Kidney capillary endothelial cell (primary cell): ENCODE data around the gene EPHX1.
"Not testable (repeated sequence)": the region's sequence is repeated elsewhere in the genome, so short reads cannot be mapped to it uniquely, and the experiment has no call there.

Source experiments
- DNase-seq: peaks from one replicate; pipeline ENCODE4 v3.0.0-alpha.2; 2018; ENCODE audit warnings: low spot score

EPHX1 gene

GRCh38 chr1:225809842-225810578, at the start of gene EPHX1:
TSS of gene EPHX1 (plus strand) at chr1:225810124. CDS start at chr1:225828730, 18,606 bp downstream.
- DNase-seq: peak; percentile 83

DNA sequence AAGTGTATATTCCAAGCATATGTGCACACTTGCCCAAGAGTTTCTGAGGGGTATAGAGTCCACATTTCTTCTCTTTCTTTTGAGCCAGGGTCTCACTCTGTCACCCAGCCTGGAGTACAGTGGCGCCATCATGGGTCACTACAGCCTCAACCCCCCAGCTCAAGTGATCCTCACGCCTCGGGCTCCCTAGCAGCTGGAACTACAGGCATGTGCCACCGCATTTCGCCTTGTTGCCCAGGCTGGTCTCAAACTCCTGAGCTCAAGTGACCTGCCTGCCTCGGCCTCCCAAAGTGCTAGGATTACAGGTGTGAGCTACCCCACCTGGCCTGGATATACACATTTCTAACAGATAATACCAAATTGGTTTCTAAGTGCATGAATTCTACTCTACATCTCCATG, 49.4 kb upstream of the EPHX1 start:
- no peak for DNase-seq

GRCh38 chr1:225761395-225761794, 48.5 kb upstream of the EPHX1 start:
- not testable (repeated sequence) for DNase-seq

GRCh38 chr1:225762002-225762441, 47.9 kb upstream of the EPHX1 start:
- DNase-seq: no peak

GRCh38 chr1:225762444-225762843, 47.5 kb upstream of the EPHX1 start:
- DNase-seq: no peak

- no peak for DNase-seq
Observed at GRCh38 chr1:225763716-225764548, 46.0 kb upstream of the EPHX1 start.

- DNase-seq: no peak
Observed at GRCh38 chr1:225765982-225766674, 43.8 kb upstream of the EPHX1 start.

DNA sequence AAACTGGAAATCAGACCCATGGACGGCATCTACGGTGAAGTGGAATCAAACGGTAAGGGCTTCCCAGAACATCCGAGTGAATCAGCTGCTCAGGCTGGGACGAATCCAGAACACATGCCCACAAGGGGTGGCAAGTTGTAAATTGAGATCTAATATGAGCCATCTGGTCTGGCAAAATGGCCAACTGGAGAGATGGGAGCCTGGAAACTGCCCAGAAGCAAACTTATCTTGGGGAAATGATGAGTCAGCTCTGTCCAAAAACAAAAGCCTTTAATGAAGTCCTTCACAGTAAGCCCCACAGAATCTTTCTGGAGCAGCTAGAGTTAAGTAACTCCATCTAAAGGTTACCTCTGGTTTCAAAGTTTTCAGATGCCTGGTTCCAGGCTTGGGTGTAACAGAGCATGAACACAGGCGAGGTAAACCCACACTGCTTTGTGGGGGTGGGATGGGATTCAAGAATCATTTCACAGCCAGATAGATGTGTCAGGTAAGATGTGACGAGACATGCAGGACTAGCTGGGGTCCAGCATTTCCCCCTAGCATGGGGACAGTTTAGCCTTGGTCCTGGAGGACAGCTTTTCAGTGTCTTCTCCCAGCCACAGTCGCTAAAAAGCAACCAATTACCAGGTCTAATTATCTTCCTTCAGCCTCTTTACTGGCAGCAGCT, 42.8 kb upstream of the EPHX1 start:
- DNase-seq: no peak

DNA sequence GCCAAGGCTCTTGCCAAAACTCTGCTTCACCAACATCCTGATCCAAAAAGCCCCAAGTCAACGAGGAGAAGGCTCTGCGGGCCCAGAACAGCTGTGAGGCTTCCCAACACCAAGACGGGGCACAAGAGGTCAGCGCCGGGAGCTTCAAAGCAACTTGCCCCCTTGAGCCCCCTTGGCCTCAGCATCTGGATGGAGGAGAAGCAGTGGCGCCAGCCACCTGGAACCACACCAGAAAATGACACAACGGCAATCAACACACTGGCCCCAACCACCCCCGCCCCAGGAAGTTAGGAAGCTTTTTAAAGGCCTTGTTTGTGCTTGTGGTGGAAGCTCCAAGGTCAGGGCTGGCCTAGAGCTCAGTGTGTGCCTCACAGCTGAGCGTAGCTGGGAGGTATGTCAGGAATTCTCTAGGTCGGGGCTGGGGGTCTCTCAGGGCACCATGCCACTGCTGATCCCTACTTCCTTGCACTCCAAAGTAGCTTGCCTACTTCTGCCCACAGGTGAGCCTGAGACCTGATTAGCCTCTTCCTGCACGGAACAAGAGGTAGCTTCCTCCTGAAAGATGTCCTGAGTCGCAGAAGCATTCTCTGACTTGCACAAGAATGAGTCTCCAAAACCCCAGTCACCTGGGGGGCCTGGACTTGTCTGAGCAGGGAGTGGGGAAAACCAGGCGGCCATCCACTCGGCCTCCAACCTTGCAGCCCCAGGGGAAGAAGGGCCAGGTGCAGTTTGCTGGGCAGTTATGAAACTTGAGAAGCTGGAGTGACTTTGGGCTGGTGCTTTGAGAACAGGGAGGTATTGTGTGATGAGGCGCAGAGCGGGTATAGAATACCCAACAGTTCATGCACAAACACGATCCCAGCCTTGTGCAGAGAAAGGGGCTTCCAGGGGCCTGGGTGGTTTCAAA, 42.0 kb upstream of the EPHX1 start:
- no peak for DNase-seq

DNA sequence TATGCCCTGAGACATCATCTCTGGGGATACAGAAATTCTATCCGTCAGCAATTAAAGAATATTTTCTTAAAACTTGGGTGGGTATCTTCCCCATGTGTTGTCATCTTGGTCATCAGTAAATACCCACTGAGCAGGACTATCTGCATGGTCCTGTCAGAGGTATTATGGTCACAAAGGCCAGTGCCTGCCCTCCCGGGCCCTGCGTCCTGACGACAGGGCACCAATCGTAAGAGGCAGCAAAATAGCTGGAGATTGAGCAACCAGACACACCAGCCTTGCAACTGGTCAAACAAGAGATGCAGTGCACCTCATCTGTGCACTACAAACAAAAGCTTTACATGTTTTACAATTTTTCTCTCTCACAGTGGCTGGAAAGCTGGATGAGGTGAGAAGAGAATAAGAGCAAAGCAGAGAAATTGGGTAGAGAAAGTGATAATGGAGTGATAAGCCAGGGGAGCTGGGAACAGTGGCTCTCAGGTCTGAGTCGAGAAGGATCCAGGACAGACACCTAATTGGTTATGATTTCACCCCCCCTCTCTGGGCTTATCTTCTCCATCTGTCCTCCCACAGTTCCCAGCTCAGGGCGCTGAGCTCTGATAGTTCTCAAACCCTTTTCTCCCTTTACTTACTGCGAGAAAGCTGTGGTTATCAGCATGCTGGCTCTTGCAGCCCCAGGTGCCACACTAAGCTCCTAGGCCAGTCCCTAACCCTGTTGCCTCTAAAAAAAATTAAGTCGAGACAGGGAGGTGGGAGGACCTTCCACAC, 41.1 kb upstream of the EPHX1 start:
- no peak for DNase-seq

DNA sequence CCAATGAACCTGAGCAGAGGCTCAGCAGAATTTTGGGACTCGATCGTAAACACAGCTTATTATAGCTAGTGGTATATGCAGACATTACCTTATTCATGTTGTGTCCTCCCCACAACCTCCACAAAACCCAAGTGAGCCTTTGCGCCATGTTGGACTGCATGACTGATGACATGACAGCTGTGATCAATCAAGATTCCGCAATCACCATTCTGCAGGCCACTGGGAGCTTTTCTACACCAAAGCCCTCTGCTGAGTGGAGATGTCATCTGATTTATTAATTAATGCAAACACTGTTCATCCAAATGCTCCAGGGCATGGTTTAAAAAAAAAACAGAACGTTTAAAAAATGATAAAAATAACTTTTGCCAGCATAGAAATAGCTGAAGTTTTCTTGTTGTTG, 40.2 kb upstream of the EPHX1 start:
- DNase-seq: no peak

- DNase-seq: no peak
Observed at GRCh38 chr1:225770561-225771248, 39.2 kb upstream of the EPHX1 start.

- no peak for DNase-seq
Observed at GRCh38 chr1:225771661-225772322, 38.1 kb upstream of the EPHX1 start.

DNA sequence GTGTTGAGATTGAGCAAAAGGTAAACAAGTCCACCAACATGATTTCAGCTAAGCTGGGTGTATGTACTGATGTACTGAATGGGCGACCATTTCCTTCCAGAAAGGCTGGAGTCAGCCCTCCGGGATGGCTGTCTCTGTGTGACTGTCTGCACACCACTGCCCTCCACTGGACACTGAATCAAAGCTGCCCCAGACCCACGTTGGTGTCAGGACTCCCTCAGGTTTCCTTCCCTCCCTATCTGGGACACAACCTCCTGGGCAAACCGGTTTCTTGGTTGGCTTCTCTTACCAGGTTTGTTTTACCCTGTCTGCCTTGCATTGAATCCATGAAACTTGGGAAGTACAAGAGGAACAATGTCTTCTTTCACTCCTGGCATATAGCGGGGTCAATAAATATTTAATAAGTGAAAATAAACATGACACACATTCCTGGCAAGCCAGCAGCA, 37.6 kb upstream of the EPHX1 start:
- DNase-seq: peak; percentile 79

DNA sequence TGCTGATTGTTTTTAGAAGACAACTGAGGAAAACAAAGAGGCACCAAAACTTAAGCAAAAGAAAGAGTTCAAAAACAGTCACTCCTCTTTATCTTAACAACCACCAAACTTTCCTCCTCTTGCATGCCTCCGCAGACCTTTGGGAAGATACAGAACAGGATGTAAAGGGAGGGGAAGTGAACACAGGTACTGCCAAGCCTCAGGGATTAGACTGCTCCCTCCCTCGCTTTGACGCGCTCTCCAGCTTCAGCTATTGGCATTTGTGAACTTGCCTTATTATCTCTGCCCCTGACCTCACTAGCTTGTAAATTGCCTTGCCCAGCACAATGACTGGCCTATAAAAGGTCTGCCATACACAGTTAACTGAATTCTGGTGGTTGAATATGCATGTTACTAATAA, 37.1 kb upstream of the EPHX1 start:
- DNase-seq: no peak

DNA sequence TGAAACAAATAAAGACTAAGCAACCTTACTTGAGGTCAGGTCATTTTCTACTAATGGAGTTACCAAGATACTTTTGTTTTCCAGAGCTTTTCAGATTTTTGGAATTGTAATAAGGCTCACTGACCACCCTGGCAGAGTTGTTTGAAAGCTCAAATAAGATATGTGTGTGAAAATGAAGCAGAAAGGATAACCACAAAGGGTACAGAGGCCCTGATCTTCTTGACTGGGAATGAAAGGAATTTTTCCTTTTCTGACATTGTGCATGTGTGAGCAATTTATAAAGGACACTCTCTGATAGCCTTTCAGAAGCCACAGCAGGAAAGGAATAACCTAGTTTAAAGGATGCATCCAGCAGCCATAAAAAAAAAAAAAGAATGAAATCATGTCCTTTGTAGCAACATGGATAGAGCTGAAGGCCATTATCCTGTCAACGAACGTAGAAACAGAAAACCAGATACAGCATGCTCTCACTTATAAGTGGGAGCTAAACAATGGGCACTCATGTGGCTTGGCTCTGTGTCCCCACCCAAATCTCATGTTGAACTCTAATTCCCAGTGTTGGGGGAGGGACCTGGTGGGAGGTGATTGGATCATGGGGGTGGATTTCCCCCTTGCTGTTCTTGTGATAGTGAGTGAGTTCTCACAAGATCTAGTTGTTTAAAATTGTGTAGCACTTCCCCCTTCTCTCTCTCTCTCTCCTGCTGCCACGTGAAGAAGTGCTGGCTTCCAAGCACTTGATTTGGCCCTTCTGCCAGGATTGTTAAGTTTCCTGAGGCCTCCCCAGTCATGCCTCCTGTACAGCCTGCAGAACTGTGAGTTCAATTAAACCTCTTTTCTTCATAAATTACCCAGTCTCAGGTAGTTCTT, 35.4 kb upstream of the EPHX1 start:
- no peak for DNase-seq

- DNase-seq: no peak
Observed at GRCh38 chr1:225776294-225776693, 33.6 kb upstream of the EPHX1 start.

DNA sequence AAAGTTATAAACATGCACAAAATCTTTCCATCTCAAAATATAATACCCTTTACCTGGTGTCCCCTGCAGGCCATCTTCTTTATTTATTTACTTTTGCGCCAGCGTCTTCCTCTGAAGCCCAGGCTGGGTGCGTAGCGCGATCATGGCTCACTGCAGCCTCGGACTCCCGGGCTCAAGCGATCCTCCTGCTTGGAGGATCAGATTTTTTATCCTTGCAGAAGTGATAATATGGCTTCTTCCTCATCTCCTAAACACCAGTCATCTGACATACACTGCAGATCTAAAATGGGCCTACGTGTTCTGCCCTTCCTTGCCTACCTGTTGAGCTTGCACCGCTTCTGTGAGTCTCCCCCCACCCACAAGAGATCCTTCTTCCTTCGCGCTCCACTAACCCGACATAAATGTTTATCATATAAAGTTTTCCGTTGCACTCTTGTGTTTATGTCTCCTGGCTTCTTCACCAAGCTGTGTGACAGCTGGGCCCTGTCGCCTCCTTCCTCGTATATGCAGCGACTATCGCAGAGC, 32.8 kb upstream of the EPHX1 start:
- DNase-seq: no peak
